Mucosa of descending colon (tissue), 3 donors: Measurements from ENCODE around the gene DAP. TPM values are rescaled to one million over a fixed set of nuclear protein-coding genes. Genes with fewer than 3 reads are reported as not detected.

Experiments
- ATAC-seq: fragments of 200-7000 bp; cut with Tn5 transposase; one replicate; pipeline ENCODE4 v1.9.1; 2020; ENCODE audit warnings: mild to moderate bottlenecking, moderate library complexity
- DNase-seq, 3 donors: peaks; one replicate each; pipeline ENCODE4 v3.0.0-alpha.2; 2020
- H3K36me3 ChIP-seq: fragments of 200-600 bp; one replicate; pipeline ENCODE4 v1.8.0; 2021; ENCODE audit warnings: low read depth, mild to moderate bottlenecking
- H3K4me1 ChIP-seq: fragments of 200-600 bp; one replicate; pipeline ENCODE4 v1.8.0; 2021; ENCODE audit warnings: low read depth, mild to moderate bottlenecking
- H3K4me3 ChIP-seq: fragments of 200-600 bp; one replicate; pipeline ENCODE4 v1.8.0; 2021; ENCODE audit warnings: mild to moderate bottlenecking
- H3K9me3 ChIP-seq: fragments of 200-600 bp; one replicate; pipeline ENCODE4 v1.8.0; 2021; ENCODE audit warnings: mild to moderate bottlenecking
- CTCF ChIP-seq: fragments of 200-600 bp; IDR thresholded peaks from one replicate; pipeline ENCODE4 v1.8.0; 2022; ENCODE audit warnings: antibody characterized with exemption, mild to moderate bottlenecking
- intact Hi-C, 2 donors: fragments of 100-400 bp; cut with DNase I in 1 of 2; cut with micrococcal nuclease in 1 of 2; formaldehyde crosslinking; loops; one replicate each; pipeline versions ENCODE4 v1.11.0 to v1.11.1; 2022; cut with DNase I, micrococcal nuclease
- total RNA-seq, 3 donors: library from RNA; stranded (reverse); fragmentation: NEBNext Ultra II Directional in 2 of 3; extraction: Animal tissue kit (Norgen Biotek cat#: 25700) in 2 of 3; gene quantifications; one replicate each; pipeline versions ENCODE4 v1.2.1 to v1.2.4, GENCODE V29; 2021 to 2023
- donor health status: DM: no; HTN: no; CAD: no; lungs with moderate emphysema.
- donor health status: DM: no; HTN: no; CAD: no.
- donor health status: DM: no; HTN: yes; CAD: no.

The DAP gene
- total RNA-seq, 3 donors from 2014 or later: 63.7 to 125 (median 109) TPM

- TF ChIP-seq CTCF: no peak
- no peaks in the 10 kb centered on the region for H3K4me1 ChIP-seq
- ATAC-seq (no peak), DNase-seq (no peak)
- no peaks in the 10 kb centered on the region for H3K9me3 ChIP-seq
- H3K4me3 ChIP-seq: no peak overlapping the region
- H3K36me3 ChIP-seq: no peaks in the 10 kb centered on the region
- intact Hi-C loops: no loop called here
Observed at GRCh38 chr5:10652606-10653005, 108.4 kb downstream of the DAP start.

- no peaks in the 10 kb centered on the region for H3K9me3 ChIP-seq
- no peak for DNase-seq
- no peaks in the 10 kb centered on the region for H3K4me1 ChIP-seq
- no peak overlapping the region for H3K4me3 ChIP-seq
- H3K36me3 ChIP-seq: no peaks in the 10 kb centered on the region
- no peak for ATAC-seq
- TF ChIP-seq CTCF: no peak
- intact Hi-C loops: no loop called here
Observed at GRCh38 chr5:10652151-10652550, 108.9 kb downstream of the DAP start.

DNA sequence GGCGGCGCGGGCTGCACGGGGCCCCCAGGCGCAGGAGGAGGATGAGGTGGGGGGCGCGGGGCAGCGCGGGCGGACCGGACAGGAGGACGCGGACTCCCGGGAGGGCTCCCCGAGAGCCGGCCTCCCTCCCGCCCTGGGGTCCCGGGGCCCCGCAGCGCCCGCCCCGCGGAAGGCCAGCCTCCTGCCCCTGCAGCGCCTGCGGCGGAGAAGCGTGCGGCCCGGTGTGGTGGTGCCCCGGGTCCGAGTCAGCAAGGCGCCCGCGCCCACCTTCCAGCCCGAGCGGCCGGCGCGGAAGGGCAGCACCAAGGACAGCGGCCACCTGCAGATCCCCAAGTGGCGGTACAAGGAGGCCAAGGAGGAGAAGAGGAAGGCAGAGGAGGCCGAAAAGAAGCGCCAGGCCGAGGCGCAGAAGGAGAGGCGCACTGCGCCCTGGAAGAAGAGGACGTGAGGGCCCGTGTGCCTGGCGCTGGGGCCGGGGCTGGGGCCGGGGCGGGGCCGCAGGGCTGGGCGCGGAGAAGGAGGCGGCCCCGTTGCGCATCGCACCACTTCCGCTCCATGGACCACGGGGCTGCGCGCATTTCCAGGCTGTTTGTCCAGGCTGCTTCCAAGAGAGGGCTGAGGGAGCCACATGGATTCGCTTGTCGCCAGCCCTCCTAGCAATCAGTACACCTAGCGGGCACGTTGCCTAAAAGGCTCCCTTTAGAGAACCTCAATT is 111.2 kb downstream of the DAP start:
- Histone ChIP-seq H3K9me3 (no peaks in the 10 kb centered on the region), H3K4me1 (no peaks in the 10 kb centered on the region), H3K36me3 (no peaks in the 10 kb centered on the region), H3K4me3 (no peak overlapping the region)
- no peak for DNase-seq
- intact Hi-C loops: no loop called here
- no peak for TF ChIP-seq CTCF
- no peak for ATAC-seq

DNA sequence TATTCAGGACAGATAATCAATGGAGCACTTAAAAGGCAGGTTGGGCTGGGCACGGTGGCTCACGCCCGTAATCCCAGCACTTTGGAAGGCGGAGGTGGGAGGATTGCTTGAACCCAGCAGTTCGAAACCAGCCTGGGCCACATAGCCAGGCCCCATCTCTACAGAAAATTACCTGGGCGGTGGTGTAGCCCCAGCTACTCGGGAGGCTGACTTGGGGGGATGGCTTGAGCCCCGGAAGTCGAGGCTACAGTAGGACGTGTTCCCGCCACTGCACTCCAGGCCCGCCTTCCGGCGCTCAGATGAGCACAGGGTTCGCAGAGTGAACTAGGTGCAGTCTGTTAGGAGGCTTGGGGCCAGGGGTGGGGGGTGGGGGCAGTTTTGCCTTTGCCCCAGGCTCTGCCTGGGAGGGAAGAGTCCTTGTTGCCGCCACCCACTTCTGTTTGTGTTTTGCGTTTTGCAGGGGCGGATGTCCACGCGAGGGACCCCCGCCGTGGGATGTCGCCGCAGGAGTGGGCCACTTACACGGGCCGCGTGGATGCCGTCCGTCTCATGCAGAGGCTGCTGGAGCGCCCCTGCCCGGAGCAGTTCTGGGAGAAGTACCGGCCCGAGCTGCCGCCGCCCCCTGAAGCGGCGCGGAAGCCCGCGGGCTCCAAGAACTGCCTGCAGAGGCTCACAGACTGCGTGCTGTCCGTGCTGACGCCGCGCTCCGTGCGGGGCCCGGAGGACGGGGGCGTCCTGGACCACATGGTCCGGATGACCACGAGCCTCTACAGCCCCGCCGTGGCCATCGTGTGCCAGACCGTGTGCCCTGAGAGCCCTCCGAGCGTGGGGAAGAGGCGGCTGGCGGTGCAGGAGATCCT is 112.0 kb downstream of the DAP start:
- TF ChIP-seq CTCF: no peak
- ATAC-seq: no peak
- intact Hi-C loops: no loop called here

DNA sequence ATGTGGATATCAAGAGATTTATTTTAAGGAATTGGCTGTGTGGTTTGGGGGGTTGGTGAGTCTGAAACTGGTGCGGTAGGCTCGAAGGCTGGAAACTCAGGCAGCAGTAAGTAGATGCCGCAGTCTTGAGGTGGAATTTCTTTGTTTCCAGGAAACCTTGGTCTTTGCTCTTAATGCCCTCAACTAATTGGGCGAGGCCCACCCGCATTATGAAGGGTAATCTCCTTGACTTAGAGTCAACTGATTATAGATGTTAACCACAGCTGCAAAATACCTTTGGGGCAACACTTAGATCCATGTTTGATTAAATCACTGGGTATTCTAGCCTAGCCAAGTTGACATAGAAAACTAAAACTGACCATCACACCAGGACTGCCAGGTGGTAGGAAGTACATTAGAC is 113.4 kb downstream of the DAP start:
- no peaks in the 10 kb centered on the region for H3K4me1 ChIP-seq
- H3K4me3 ChIP-seq: no peak overlapping the region
- H3K36me3 ChIP-seq: no peaks in the 10 kb centered on the region
- DNase-seq (no peak), ATAC-seq (no peak)
- intact Hi-C loops: no loop called here
- no peak for TF ChIP-seq CTCF
- H3K9me3 ChIP-seq: no peaks in the 10 kb centered on the region

More for the DNA sequence above, 112.0 kb downstream of the DAP start:
- Histone ChIP-seq H3K9me3 (no peaks in the 10 kb centered on the region), H3K4me1 (no peaks in the 10 kb centered on the region), H3K36me3 (no peaks in the 10 kb centered on the region), H3K4me3 (no peak overlapping the region)
- DNase-seq: no peak
